Stimulated activated CD4-positive, alpha-beta T cell treated with anti-CD3 and anti-CD28 coated beads, Interleukin-15, amount 100 ng/mL, for 1 hour (primary cell): ENCODE data around the gene RNU1-1.
"Not testable (repeated sequence)": the region's sequence is repeated elsewhere in the genome, so short reads cannot be mapped to it uniquely, and the experiment has no call there.

Experiments
- DNase-seq, 2 donors: peaks; one replicate each; pipeline ENCODE4 v3.0.0-alpha.2; 2020; ENCODE audit warnings: low read depth in 1 of 2, low spot score in 1 of 2

RNU1-1 gene

GRCh38 chr1:16514107-16515055 is at the start of gene RNU1-1:
TSS of gene RNU1-1 (minus strand) at chr1:16514285.
- DNase-seq, result peak; percentile 59 to 61

GRCh38 chr1:16561035-16561434 is 47.0 kb upstream of the RNU1-1 start:
- DNase-seq, result not testable (repeated sequence)

GRCh38 chr1:16560498-16560897 is 46.4 kb upstream of the RNU1-1 start:
- not testable (repeated sequence) for DNase-seq

- not testable (repeated sequence) for DNase-seq
These were observed 45.6 kb upstream of the RNU1-1 start for GRCh38 chr1:16559688-16560087.

- DNase-seq, result not testable (repeated sequence)
These were observed 42.9 kb upstream of the RNU1-1 start for GRCh38 chr1:16557034-16557433.

- DNase-seq, result not testable (repeated sequence)
These were observed 39.2 kb upstream of the RNU1-1 start for GRCh38 chr1:16553244-16553643.

- not testable (repeated sequence) for DNase-seq
These were observed 36.3 kb upstream of the RNU1-1 start for GRCh38 chr1:16550212-16550918.

- DNase-seq, result not testable (repeated sequence)
These were observed 35.5 kb upstream of the RNU1-1 start for GRCh38 chr1:16549545-16549944.

- DNase-seq, result not testable (repeated sequence)
These were observed 33.6 kb upstream of the RNU1-1 start for GRCh38 chr1:16547502-16548241.

GRCh38 chr1:16545682-16546095 is 31.6 kb upstream of the RNU1-1 start:
- DNase-seq, result not testable (repeated sequence)

GRCh38 chr1:16540421-16540893 is 26.4 kb upstream of the RNU1-1 start:
- not testable (repeated sequence) for DNase-seq

GRCh38 chr1:16537528-16537927 is 23.4 kb upstream of the RNU1-1 start:
- not testable (repeated sequence) for DNase-seq

GRCh38 chr1:16536796-16537195 is 22.7 kb upstream of the RNU1-1 start:
- DNase-seq, result not testable (repeated sequence)

GRCh38 chr1:16535898-16536297 is 21.8 kb upstream of the RNU1-1 start:
- not testable (repeated sequence) for DNase-seq

- DNase-seq, result not testable (repeated sequence)
These were observed 21.4 kb upstream of the RNU1-1 start for GRCh38 chr1:16535487-16535886.

- peak in 1 of 2 donors; percentile 28 for DNase-seq
These were observed 20.9 kb upstream of the RNU1-1 start for GRCh38 chr1:16534829-16535456.

- DNase-seq, result not testable (repeated sequence)
These were observed 20.2 kb upstream of the RNU1-1 start for GRCh38 chr1:16534239-16534828.

- DNase-seq, result not testable (repeated sequence)
These were observed 18.3 kb upstream of the RNU1-1 start for GRCh38 chr1:16532235-16532991.

GRCh38 chr1:16528338-16528737 is 14.3 kb upstream of the RNU1-1 start:
- not testable (repeated sequence) for DNase-seq
